Astrocyte of the cerebellum (primary cell): ENCODE measurements around the gene SDHB.

Source experiments
- DNase-seq: peaks from one replicate; pipeline ENCODE4 v3.0.0-alpha.2; 2011; ENCODE audit warnings: low read depth
- H3K4me3 ChIP-seq: 2 replicates; pipeline ENCODE4 v1.5.1; 2011; ENCODE audit warnings: mild to moderate bottlenecking, low read depth, low read length, moderate library complexity
- CTCF ChIP-seq: IDR thresholded peaks from 2 replicates; pipeline ENCODE4 v1.5.1; 2012; ENCODE audit warnings: low read length, low read depth, moderate library complexity, mild to moderate bottlenecking; ENCODE audit errors: missing control alignments
- in situ Hi-C: cut with HindIII; loops from 2 replicates; pipeline ENCODE4 v1.10.0; 2017; ENCODE audit warnings: low sequenced_read_pairs

Gene SDHB

GRCh38 chr1:16993521-16994038, 60.3 kb downstream of the SDHB start:
- no peak overlapping the region for H3K4me3 ChIP-seq
- in situ Hi-C loops = no loop called here
- DNase-seq = no peak
- TF ChIP-seq CTCF = no peak

DNA sequence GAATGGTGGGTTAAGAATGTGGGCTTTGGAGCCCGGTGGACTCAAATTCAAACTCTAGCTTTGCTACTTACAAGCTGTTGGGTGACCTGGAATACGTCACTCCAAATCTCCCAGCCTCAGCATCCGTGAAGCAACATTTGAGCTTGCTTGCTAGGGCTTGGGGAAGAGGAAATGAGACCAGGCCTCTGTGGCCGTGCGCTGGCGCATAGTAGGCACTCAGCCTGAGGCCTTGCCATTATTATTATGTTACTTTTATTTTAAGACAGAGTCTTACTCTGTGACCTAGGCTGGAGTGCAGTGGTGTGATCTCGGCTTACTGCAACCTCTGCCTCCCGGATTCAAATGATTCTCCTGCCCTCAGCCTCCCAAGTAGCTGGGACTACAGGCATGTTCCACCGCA, 61.2 kb downstream of the SDHB start:
- in situ Hi-C loops = no loop called here
- no peak for DNase-seq
- H3K4me3 ChIP-seq = no peak overlapping the region
- no peak for TF ChIP-seq CTCF

- DNase-seq = no peak
- no peak overlapping the region for H3K4me3 ChIP-seq
- TF ChIP-seq CTCF = no peak
- in situ Hi-C loops = no loop called here
Observed at GRCh38 chr1:16992102-16992501, 61.7 kb downstream of the SDHB start.

DNA sequence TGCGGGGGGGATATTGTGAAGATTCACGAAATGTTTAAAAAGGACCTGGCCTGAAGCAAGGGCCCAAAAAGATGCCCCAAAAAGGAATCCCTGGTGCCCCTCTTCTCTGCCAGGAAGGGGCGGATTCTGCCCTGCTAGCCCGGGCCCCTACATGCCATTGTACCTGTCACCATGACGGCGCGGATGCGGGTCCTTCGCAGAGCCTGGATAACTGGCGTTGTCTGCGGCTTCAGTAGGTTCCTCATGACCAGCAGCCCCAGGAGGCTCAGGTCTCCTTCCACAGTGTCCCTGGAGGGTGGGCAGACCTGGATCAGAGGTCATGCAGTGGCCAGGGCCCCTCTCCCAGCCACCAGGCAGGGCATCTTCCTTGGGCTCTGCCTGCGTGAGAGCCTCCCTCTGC, 62.3 kb downstream of the SDHB start:
- TF ChIP-seq CTCF = no peak
- in situ Hi-C loops = no loop called here
- no peak overlapping the region for H3K4me3 ChIP-seq
- no peak for DNase-seq

- no peak for TF ChIP-seq CTCF
- DNase-seq = no peak
- in situ Hi-C loops = no loop called here
- no peak overlapping the region for H3K4me3 ChIP-seq
Observed at GRCh38 chr1:16989676-16990391, 64.0 kb downstream of the SDHB start.

- TF ChIP-seq CTCF = no peak
- in situ Hi-C loops = no loop called here
- H3K4me3 ChIP-seq = no peak overlapping the region
- no peak for DNase-seq
Observed at GRCh38 chr1:16988210-16988609, 65.6 kb downstream of the SDHB start.
